Neural progenitor cell (in vitro differentiated cells): Measurements from ENCODE around the gene ABCC3. TPM values are rescaled to one million over a fixed set of nuclear protein-coding genes. Genes with fewer than 3 reads are reported as not detected.
"Not testable (repeated sequence)": the region's sequence is repeated elsewhere in the genome, so short reads cannot be mapped to it uniquely, and the experiment has no call there.

ENCODE experiments used
- DNase-seq: peaks from one replicate; pipeline ENCODE4 v3.0.0-alpha.2; 2016; ENCODE audit warnings: low spot score
- H2AFZ ChIP-seq: fragments of 200-600 bp; sonication (generic); replicated peaks from 2 replicates; pipeline ENCODE4 v1.6.1; 2016; ENCODE audit warnings: antibody characterized with exemption
- H3F3A ChIP-seq: fragments of 200-600 bp; sonication (generic); 2 replicates; pipeline ENCODE4 v1.6.1; 2016; ENCODE audit warnings: antibody characterized with exemption, low read depth
- H3K27ac ChIP-seq: fragments of 200-600 bp; sonication (generic); 2 replicates; pipeline ENCODE4 v1.5.1; 2016; ENCODE audit warnings: mild to moderate bottlenecking
- H3K27me3 ChIP-seq: fragments of 200-600 bp; sonication (generic); 2 replicates; pipeline ENCODE4 v1.6.1; 2016; ENCODE audit warnings: mild to moderate bottlenecking, moderate library complexity
- H3K36me3 ChIP-seq: fragments of 200-600 bp; sonication (generic); 2 replicates; pipeline ENCODE4 v1.5.1; 2016
- H3K4me1 ChIP-seq: fragments of 200-600 bp; sonication (generic); 2 replicates; pipeline ENCODE4 v1.6.1; 2016; ENCODE audit warnings: mixed run types
- H3K4me2 ChIP-seq: fragments of 200-600 bp; sonication (generic); 2 replicates; pipeline ENCODE4 v1.6.1; 2016
- H3K4me3 ChIP-seq: fragments of 200-600 bp; sonication (generic); 2 replicates; pipeline ENCODE4 v1.5.1; 2016
- H3K79me2 ChIP-seq: fragments of 200-600 bp; sonication (generic); 2 replicates; pipeline ENCODE4 v1.6.1; 2016; ENCODE audit warnings: low read depth
- H3K9ac ChIP-seq: fragments of 200-600 bp; sonication (generic); 2 replicates; pipeline ENCODE4 v1.6.1; 2016
- H3K9me3 ChIP-seq: fragments of 200-600 bp; sonication (generic); 2 replicates; pipeline ENCODE4 v1.5.1; 2016; ENCODE audit warnings: low read depth
- H4K20me1 ChIP-seq: fragments of 200-600 bp; sonication (generic); 2 replicates; pipeline ENCODE4 v1.6.1; 2016; ENCODE audit warnings: low read depth
- H3K27ac Mint-ChIP-seq: 3 replicates; pipeline ENCODE4 v1.8.0; 2021; ENCODE audit warnings: mixed read lengths
- H3K27me3 Mint-ChIP-seq: 2 replicates; pipeline ENCODE4 v1.8.0; 2022; ENCODE audit warnings: low read depth, mild to moderate bottlenecking, inconsistent platforms, moderate library complexity, mixed read lengths; ENCODE audit not compliant: insufficient read depth
- H3K36me3 Mint-ChIP-seq: 3 replicates; pipeline ENCODE4 v1.8.0; 2021; ENCODE audit warnings: mixed read lengths
- H3K4me1 Mint-ChIP-seq: 3 replicates; pipeline ENCODE4 v1.8.0; 2021; ENCODE audit warnings: mixed read lengths
- H3K4me3 Mint-ChIP-seq: 3 replicates; pipeline ENCODE4 v1.8.0; 2021; ENCODE audit warnings: mild to moderate bottlenecking, moderate library complexity, mixed read lengths
- H3K9me3 Mint-ChIP-seq: 3 replicates; pipeline ENCODE4 v1.8.0; 2020; ENCODE audit warnings: mixed read lengths
- EZH2 ChIP-seq: fragments of 200-600 bp; sonication (generic); IDR thresholded peaks from 2 replicates; pipeline ENCODE4 v1.6.1; 2017; ENCODE audit warnings: antibody characterized with exemption, mild to moderate bottlenecking, moderate library complexity
- EZH2phosphoT487 ChIP-seq: fragments of 200-600 bp; sonication (generic); IDR thresholded peaks from 2 replicates; pipeline ENCODE4 v1.6.1; 2017; ENCODE audit warnings: antibody characterized with exemption
- total RNA-seq: library from RNA; depleted of rRNA; stranded (reverse); fragments of >200 nt; gene quantifications from 2 replicates; pipeline ENCODE4 v1.2.3, GENCODE V29; 2015; ENCODE audit warnings: low replicate concordance
- TF ChIP-seq, protein P1 (sequence below): fragments of 200-600 bp; sonication (generic); IDR thresholded peaks from 2 replicates; pipeline ENCODE4 v1.5.1; 2017; ENCODE audit warnings: antibody characterized with exemption, mild to moderate bottlenecking

Gene ABCC3
- total RNA-seq, 1 donor from 2014 or later: not detected

GRCh38 chr17:50722746-50723145 is 88.1 kb downstream of the ABCC3 start:
- H3K27me3 Mint-ChIP-seq: no peaks in the 10 kb centered on the region
- TF ChIP-seq EZH2phosphoT487: no peak
- no peak for TF ChIP-seq EZH2
- TF ChIP-seq, protein P1, sequence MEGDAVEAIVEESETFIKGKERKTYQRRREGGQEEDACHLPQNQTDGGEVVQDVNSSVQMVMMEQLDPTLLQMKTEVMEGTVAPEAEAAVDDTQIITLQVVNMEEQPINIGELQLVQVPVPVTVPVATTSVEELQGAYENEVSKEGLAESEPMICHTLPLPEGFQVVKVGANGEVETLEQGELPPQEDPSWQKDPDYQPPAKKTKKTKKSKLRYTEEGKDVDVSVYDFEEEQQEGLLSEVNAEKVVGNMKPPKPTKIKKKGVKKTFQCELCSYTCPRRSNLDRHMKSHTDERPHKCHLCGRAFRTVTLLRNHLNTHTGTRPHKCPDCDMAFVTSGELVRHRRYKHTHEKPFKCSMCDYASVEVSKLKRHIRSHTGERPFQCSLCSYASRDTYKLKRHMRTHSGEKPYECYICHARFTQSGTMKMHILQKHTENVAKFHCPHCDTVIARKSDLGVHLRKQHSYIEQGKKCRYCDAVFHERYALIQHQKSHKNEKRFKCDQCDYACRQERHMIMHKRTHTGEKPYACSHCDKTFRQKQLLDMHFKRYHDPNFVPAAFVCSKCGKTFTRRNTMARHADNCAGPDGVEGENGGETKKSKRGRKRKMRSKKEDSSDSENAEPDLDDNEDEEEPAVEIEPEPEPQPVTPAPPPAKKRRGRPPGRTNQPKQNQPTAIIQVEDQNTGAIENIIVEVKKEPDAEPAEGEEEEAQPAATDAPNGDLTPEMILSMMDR: no peak
- no peaks in the 10 kb centered on the region for H3K36me3 Mint-ChIP-seq
- Histone ChIP-seq H2AFZ (no peak overlapping the region), H4K20me1 (peaks cover 78% of the 10 kb centered on the region), H3K4me1 (peaks cover 23% of the 10 kb centered on the region), H3K36me3 (peaks cover 2% of the 10 kb centered on the region), H3K27me3 (no peaks in the 10 kb centered on the region), H3K27ac (no peak overlapping the region), H3K79me2 (peaks cover 84% of the 10 kb centered on the region), H3K9ac (no peak overlapping the region), H3K4me2 (peak overlapping the region; percentile 98), H3K9me3 (no peaks in the 10 kb centered on the region), H3K4me3 (peak overlapping the region; percentile 88), H3F3A (peaks cover 23% of the 10 kb centered on the region)
- no peak overlapping the region for H3K27ac Mint-ChIP-seq
- peak overlapping the region; percentile 26 for H3K4me3 Mint-ChIP-seq
- peaks cover 31% of the 10 kb centered on the region for H3K4me1 Mint-ChIP-seq
- H3K9me3 Mint-ChIP-seq: no peaks in the 10 kb centered on the region
- DNase-seq: no peak

- H3K27ac Mint-ChIP-seq, H3K4me3 Mint-ChIP-seq, H3K27me3 ChIP-seq, H3K36me3 Mint-ChIP-seq, H3K9ac ChIP-seq, H3K27me3 Mint-ChIP-seq, H3K36me3 ChIP-seq, H3K9me3 ChIP-seq, H2AFZ ChIP-seq, H3K9me3 Mint-ChIP-seq, H3K27ac ChIP-seq, DNase-seq, H3K4me3 ChIP-seq, H3K4me2 ChIP-seq: not testable (repeated sequence)
- Histone ChIP-seq H3K4me1 (peaks cover 23% of the 10 kb centered on the region), H3K79me2 (peaks cover 100% of the 10 kb centered on the region), H3F3A (peaks cover 15% of the 10 kb centered on the region), H4K20me1 (peaks cover 97% of the 10 kb centered on the region)
- H3K4me1 Mint-ChIP-seq: peaks cover 27% of the 10 kb centered on the region
Observed at GRCh38 chr17:50724622-50725021, 89.9 kb downstream of the ABCC3 start.

GRCh38 chr17:50725769-50726655 is 91.3 kb downstream of the ABCC3 start:
- no peaks in the 10 kb centered on the region for H3K9me3 ChIP-seq
- no peak overlapping the region for H2AFZ ChIP-seq
- Mint-ChIP-seq H3K9me3 (no peaks in the 10 kb centered on the region), H3K27ac (no peak overlapping the region), H3K27me3 (no peaks in the 10 kb centered on the region), H3K4me3 (no peak overlapping the region), H3K36me3 (no peaks in the 10 kb centered on the region), H3K4me1 (peaks cover 21% of the 10 kb centered on the region)
- peaks cover 2% of the 10 kb centered on the region for H3K36me3 ChIP-seq
- H4K20me1 ChIP-seq: peaks cover 100% of the 10 kb centered on the region
- peaks cover 15% of the 10 kb centered on the region for H3F3A ChIP-seq
- no peaks in the 10 kb centered on the region for H3K27me3 ChIP-seq
- H3K4me2 ChIP-seq: peak overlapping the region; percentile 17
- no peak overlapping the region for H3K9ac ChIP-seq
- no peak overlapping the region for H3K4me3 ChIP-seq
- H3K4me1 ChIP-seq: peaks cover 21% of the 10 kb centered on the region
- H3K79me2 ChIP-seq: peaks cover 100% of the 10 kb centered on the region
- no peak overlapping the region for H3K27ac ChIP-seq
- no peak for DNase-seq
- TF ChIP-seq, protein P1: no peak
- TF ChIP-seq EZH2 (no peak), EZH2phosphoT487 (no peak)

- Histone ChIP-seq H3K9ac (no peak overlapping the region), H4K20me1 (peaks cover 100% of the 10 kb centered on the region), H3K9me3 (no peaks in the 10 kb centered on the region), H3K4me2 (no peak overlapping the region), H3K4me1 (peaks cover 3% of the 10 kb centered on the region), H3K79me2 (peaks cover 100% of the 10 kb centered on the region), H3F3A (peaks cover 19% of the 10 kb centered on the region), H3K27ac (peak overlapping the region; percentile 54), H2AFZ (no peak overlapping the region), H3K27me3 (no peaks in the 10 kb centered on the region), H3K4me3 (no peak overlapping the region), H3K36me3 (peaks cover 2% of the 10 kb centered on the region)
- Mint-ChIP-seq H3K4me1 (peaks cover 5% of the 10 kb centered on the region), H3K4me3 (no peak overlapping the region), H3K27me3 (peaks cover 4% of the 10 kb centered on the region), H3K9me3 (no peaks in the 10 kb centered on the region), H3K27ac (no peak overlapping the region), H3K36me3 (peaks cover 8% of the 10 kb centered on the region)
- DNase-seq: no peak
- TF ChIP-seq EZH2 (no peak), EZH2phosphoT487 (no peak)
- TF ChIP-seq, protein P1: no peak
Observed at GRCh38 chr17:50728112-50728429, 93.4 kb downstream of the ABCC3 start.
